ENCODE measurements around the gene CELF6. TPM values are rescaled to one million over a fixed set of nuclear protein-coding genes. Genes with fewer than 3 reads are reported as not detected.
A peak's percentile ranks its signal among the peaks of the same experiment; 100 is the strongest.

The CELF6 gene
- total RNA-seq, 4 donors from 2014 or later, result 2.3 to 9.8 (median 6.8) TPM

DNA sequence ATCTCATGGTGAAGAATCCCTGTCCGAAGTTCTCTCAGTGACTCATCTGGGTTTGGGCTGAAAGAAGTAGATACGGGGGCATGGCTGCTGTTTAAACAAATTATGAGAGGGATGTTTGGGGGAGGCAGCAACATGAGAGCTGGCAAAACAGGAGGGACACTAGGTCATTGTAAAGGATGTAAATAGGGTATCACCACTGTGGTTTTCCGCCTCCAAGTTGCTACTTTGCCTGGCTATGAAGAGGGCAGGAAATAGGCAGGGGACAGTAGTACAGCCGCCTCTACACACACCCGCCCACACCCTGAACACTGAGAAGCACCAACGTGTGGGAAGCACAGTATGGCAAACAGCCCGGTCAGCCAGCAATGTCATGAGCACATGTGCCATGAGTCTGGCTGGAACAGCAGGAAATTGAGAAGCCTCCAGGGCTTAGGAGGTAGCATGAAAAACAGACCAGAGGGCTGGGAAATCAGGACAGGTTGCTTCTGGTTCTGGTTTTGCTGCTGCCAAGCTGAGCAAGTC, 38.8 kb upstream of the CELF6 start:
- Histone ChIP-seq H3K4me1 (peaks cover 0 to 16% of the 10 kb centered on the region in 2 donors), H3K9me3 (no peaks in the 10 kb centered on the region), H3K27me3 (no peaks in the 10 kb centered on the region), H3K36me3 (peaks cover 17 to 18% of the 10 kb centered on the region in 2 donors), H3K4me3 (replicated peaks in 1 of 3) (no peak overlapping the region), H3K27ac (peak overlapping the region in 1 of 3 donors; percentile 9)
- 63 to 70% methylated on average over 7 of the region's 7 CpGs for WGBS, 2 donors
- peak; percentile 28 for DNase-seq
- TF ChIP-seq, protein P1, sequence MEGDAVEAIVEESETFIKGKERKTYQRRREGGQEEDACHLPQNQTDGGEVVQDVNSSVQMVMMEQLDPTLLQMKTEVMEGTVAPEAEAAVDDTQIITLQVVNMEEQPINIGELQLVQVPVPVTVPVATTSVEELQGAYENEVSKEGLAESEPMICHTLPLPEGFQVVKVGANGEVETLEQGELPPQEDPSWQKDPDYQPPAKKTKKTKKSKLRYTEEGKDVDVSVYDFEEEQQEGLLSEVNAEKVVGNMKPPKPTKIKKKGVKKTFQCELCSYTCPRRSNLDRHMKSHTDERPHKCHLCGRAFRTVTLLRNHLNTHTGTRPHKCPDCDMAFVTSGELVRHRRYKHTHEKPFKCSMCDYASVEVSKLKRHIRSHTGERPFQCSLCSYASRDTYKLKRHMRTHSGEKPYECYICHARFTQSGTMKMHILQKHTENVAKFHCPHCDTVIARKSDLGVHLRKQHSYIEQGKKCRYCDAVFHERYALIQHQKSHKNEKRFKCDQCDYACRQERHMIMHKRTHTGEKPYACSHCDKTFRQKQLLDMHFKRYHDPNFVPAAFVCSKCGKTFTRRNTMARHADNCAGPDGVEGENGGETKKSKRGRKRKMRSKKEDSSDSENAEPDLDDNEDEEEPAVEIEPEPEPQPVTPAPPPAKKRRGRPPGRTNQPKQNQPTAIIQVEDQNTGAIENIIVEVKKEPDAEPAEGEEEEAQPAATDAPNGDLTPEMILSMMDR (IDR thresholded peaks at IDR 0.05), result no peak
- no peak for TF ChIP-seq POLR2A (IDR thresholded peaks at IDR 0.05)
- intact Hi-C loops (cut with DNase I), result no loop called here

DNA sequence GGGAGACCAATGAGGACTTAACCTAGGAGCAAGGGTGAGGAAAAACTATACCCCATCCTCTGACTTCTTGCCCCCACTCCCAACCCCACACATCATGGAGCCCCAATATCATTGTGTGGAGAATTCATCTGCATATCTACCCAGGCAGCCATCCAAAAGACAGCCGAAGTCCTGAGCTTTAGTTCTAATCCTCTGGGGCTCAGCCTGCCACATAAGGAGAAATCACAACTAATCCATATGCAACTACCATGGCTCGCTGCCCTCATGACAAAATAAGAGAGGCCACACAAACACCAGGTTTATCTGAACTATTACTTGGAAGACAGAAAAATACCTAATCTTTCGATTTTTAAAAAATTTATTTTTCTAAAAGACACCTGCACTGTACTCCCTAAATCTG, 38.2 kb upstream of the CELF6 start:
- intact Hi-C loops (cut with DNase I), result no loop called here
- 89 to 94% methylated on average over 3 of the region's 3 CpGs for WGBS, 2 donors
- Histone ChIP-seq H3K9me3 (no peaks in the 10 kb centered on the region), H3K27me3 (no peaks in the 10 kb centered on the region), H3K4me3 (replicated peaks in 1 of 3) (no peak overlapping the region), H3K4me1 (peaks cover 0 to 16% of the 10 kb centered on the region in 2 donors), H3K36me3 (peaks cover 22 to 24% of the 10 kb centered on the region in 2 donors), H3K27ac (peak overlapping the region in 1 of 3 donors; percentile 7)
- no peak for TF ChIP-seq POLR2A (IDR thresholded peaks at IDR 0.05)
- TF ChIP-seq, protein P1 (IDR thresholded peaks at IDR 0.05), result no peak
- DNase-seq, result no peak

DNA sequence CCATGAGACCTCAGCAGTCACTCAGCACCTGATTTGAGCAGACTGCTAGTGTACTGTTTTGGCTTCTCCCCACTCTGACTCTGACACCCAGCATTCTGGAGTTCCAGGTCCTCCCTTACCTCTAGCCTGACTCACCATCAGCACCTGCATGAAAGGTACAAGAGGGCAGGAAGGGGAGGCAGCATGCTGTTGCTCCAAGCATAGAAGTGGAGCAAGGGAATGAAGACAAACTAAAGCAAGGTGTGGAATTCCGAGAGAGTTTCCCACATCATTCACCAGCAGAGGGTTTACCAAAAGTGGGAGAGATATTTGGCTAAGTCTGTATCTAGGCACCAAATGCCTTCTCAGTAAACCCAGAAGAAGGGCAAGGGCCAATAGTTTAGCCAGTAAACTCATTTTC, 34.5 kb upstream of the CELF6 start:
- H3K4me1 ChIP-seq, result peaks cover 0 to 16% of the 10 kb centered on the region in 2 donors
- no peak for DNase-seq
- peaks cover 53 to 55% of the 10 kb centered on the region in 2 donors for H3K36me3 ChIP-seq
- no peak overlapping the region for H3K4me3 ChIP-seq (replicated peaks in 1 of 3)
- no peak overlapping the region for H3K27ac ChIP-seq
- 88 to 96% methylated on average over 1 of the region's 1 CpG for WGBS, 2 donors
- H3K9me3 ChIP-seq, result no peaks in the 10 kb centered on the region
- no peak for TF ChIP-seq POLR2A (IDR thresholded peaks at IDR 0.05)
- TF ChIP-seq, protein P1 (IDR thresholded peaks at IDR 0.05), result no peak
- intact Hi-C loops (cut with DNase I), result no loop called here
- no peaks in the 10 kb centered on the region for H3K27me3 ChIP-seq

DNA sequence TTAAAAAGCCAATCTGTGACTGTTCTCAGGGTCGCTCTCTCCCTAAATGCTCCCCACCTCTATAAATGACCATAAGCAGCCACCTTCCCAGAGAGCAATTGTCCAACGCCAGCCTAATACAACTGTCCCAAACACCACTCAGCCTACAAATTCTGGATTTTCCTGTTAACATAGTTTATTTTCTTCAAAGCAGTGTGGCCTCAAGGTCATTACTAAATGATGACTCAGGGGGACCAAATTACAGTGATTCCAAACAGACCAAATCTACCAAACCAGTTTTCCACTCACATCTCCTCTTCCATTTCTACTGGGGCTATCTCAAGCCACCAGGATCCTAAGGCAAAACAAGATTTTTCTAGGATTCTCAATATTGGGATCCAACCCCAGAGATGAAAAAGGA, 33.3 kb upstream of the CELF6 start:
- H3K4me3 ChIP-seq (replicated peaks in 1 of 3), result no peak overlapping the region
- peaks cover 0 to 5% of the 10 kb centered on the region in 2 donors for H3K4me1 ChIP-seq
- no peak overlapping the region for H3K27ac ChIP-seq
- DNase-seq, result no peak
- H3K36me3 ChIP-seq, result peaks cover 63 to 68% of the 10 kb centered on the region in 2 donors
- no peaks in the 10 kb centered on the region for H3K9me3 ChIP-seq
- no peak for TF ChIP-seq POLR2A (IDR thresholded peaks at IDR 0.05)
- TF ChIP-seq, protein P1 (IDR thresholded peaks at IDR 0.05), result no peak
- no peaks in the 10 kb centered on the region for H3K27me3 ChIP-seq
- 97 to 98% methylated on average over 2 of the region's 2 CpGs for WGBS, 2 donors
- intact Hi-C loops (cut with DNase I), result no loop called here

DNA sequence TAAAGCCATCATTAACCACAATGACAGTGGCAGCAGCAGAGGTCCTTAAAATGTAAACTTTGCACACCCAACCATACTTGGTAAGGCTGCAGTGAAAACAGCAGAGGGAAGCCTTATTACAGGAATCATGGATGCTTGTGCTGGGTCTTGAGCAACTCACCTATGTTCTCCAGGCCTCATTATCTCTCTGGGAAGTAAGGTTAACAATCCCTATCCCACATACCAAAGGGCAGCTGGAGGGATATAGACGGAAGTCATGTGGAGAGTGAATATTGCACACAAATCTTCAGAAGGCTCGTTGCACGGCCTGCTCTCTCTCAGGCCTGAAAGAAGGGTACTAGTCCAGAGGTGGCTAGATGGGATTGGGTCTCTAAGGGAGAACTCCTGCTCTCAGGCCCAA, 25.8 kb upstream of the CELF6 start:
- H3K4me3 ChIP-seq (replicated peaks in 1 of 3), result no peak overlapping the region
- DNase-seq, result no peak
- H3K9me3 ChIP-seq, result no peaks in the 10 kb centered on the region
- intact Hi-C loops (cut with DNase I), result no loop called here
- no peaks in the 10 kb centered on the region for H3K27me3 ChIP-seq
- peaks cover 68 to 74% of the 10 kb centered on the region in 2 donors for H3K36me3 ChIP-seq
- no peaks in the 10 kb centered on the region for H3K4me1 ChIP-seq
- no peak overlapping the region for H3K27ac ChIP-seq
- TF ChIP-seq, protein P1 (IDR thresholded peaks at IDR 0.05), result no peak
- WGBS, 2 donors, result 90 to 96% methylated on average over 3 of the region's 3 CpGs
